Measurements from ENCODE around the gene CISTR.
"Not testable (repeated sequence)": the region's sequence is repeated elsewhere in the genome, so short reads cannot be mapped to it uniquely, and the experiment has no call there.

CISTR gene

DNA sequence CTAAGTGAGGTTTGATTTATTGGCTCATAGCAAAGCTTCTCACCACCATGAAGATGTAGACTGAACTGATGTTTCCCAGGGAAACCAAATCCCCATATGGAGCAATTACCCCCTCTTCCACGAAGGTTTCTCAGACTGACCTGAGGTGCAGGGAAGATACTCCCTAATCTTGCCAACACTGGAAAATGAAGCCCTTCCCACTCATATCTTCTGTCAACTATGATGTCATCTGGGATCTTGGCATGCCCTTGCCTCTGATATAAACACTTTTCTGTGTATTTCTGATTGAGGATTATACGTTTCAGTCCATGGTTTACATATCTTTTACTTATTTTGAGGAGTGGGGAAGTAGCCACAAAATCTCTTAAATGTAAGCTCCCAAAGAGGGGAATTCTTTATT is 14.1 kb upstream of the CISTR start:
- no peak for DNase-seq
- intact Hi-C loops (cut with DNase I): loop anchor here (5.0 to 10.0 kb wide), 2 partner anchors 221 to 429 kb away; partner anchors contain the start of gene HOXC10

DNA sequence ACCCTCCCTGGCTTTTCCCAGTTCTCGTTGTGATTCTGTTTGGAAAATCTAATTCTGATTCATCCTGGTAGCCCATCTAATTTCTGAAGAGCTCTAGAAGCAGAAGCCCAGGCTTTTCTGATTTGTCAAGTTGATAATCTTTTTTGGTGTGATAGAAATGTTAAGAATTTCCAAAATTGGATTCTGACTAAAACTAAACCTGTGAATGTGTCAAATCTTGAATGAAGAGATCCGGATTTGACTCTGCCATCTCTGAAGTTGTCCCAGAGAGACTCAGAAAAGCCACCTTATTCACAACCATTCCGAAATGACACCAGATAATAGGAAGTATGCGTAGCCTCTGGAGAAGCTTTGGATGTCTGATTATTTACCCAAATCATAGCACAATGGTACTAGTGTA is 12.8 kb upstream of the CISTR start:
- DNase-seq: no peak
- intact Hi-C loops (cut with DNase I): loop anchor here (5.0 to 10.0 kb wide), 2 partner anchors 223 to 430 kb away; partner anchors contain the start of gene HOXC10

DNA sequence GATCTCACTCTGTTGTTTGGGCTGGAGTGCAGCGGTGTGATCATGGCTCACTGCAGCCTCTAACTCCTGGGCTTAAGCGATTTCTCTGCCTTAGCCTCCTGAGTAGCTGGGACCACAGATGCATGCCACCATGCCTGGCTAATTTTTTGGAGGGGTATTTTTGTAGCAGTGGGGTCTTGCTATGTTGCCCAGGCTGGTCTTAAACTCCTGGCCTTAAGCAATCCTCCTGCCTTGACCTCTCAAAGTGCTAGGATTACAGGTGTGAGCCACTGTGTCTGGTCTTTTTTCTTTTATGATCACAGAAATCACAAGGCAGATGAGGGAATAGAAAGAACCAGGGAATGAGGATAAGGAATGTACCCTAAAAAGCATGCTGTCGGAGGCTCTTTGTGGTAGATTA is 11.0 kb upstream of the CISTR start:
- intact Hi-C loops (cut with DNase I): loop anchor here (10.0 kb wide), 1 partner anchor 432 kb away; no protein-coding TSS in a partner anchor
- DNase-seq: not testable (repeated sequence)

DNA sequence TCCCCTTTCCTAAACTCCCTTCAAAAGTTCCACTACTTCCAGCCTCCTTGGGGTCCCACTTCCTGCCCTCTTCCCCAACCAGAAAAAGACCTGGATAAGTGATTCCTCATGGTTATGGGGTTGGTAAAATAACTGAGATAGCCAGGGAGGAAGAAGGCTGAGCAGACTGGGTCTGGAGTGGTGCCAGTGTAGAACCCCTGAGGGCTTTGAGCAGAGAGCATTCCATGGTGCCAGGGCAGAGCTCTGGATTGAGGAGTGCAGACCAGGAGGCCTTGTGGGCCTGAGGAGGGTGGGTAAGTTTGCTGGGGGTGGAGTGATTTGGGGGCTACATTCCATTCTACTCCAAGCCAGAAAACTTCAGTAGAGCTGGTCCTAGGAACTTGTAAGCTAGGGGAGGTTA is 9.5 kb upstream of the CISTR start:
- intact Hi-C loops (cut with DNase I): loop anchor here (10.0 kb wide), 1 partner anchor 433 kb away; no protein-coding TSS in a partner anchor
- no peak for DNase-seq

DNA sequence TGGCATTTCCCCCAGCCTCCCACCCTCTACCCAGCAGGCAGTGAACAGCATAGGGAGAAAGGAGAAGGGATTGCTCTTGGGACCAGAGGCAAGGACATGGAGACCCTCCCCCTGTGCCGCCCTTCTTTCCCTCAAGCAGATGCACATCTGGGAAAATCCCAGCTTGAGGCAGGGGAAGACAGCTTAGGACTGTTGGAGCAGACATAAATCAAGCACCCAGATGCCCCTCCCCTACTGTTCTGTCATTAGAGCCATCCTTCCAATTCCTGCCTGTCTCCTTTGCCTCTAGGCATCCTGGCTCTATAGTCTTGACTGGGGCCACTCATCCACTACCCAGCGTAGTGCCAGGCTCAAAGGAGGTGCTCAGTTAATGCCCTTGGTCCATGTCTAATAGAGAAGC is 7.5 kb upstream of the CISTR start:
- intact Hi-C loops (cut with DNase I): no loop called here
- DNase-seq: no peak

DNA sequence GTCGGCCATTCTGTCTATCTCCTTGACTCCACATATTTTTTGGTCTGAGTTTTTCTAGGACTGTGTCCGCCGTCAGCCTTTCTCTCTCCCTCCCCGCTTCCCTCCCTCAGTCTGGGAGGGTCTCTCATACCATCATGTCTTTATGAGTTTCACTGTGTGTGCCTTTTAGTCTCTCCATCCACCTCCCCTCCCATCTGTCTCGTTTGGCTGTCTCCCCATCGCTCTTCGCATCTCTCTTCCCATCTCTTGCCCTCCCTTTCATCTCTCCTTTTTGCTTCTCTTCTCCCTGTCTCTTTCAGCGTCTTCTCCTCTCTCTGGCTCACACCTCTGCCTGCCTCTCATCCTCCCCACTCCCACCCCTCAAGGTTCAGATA is 6.9 kb upstream of the CISTR start:
- intact Hi-C loops (cut with DNase I): no loop called here
- no peak for DNase-seq

DNA sequence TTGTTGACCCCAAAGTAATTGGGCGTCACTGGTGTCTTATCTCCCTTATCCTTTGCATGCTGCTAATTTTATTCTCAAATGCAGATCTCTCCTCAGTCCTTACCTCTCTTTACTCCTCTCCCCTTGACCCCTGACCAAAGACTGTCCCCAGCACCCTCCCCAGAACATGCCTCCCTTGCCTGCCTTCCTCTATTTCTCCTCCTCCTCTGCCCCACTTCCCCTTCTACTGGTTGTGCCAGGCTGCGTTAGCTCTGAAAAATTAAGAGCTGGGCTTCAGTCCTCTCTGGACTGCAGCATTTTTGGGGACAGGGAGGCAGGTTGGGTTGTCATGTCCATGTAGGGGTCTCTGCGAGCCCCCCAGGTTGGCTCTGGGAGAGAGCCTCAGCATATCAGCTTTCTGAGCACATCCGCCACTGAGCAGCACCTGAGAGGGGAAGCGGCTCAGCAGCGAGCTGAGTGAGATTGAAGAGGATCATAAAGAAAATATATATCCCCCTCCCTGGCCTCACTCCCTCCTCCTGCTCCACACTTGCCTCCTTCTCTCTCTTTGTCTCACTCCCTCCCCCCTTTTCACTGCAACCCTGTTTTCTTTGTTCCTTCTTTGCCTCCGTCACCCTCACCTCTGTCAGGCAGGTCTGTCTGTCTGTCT is 6.4 kb upstream of the CISTR start:
- intact Hi-C loops (cut with DNase I): no loop called here

DNA sequence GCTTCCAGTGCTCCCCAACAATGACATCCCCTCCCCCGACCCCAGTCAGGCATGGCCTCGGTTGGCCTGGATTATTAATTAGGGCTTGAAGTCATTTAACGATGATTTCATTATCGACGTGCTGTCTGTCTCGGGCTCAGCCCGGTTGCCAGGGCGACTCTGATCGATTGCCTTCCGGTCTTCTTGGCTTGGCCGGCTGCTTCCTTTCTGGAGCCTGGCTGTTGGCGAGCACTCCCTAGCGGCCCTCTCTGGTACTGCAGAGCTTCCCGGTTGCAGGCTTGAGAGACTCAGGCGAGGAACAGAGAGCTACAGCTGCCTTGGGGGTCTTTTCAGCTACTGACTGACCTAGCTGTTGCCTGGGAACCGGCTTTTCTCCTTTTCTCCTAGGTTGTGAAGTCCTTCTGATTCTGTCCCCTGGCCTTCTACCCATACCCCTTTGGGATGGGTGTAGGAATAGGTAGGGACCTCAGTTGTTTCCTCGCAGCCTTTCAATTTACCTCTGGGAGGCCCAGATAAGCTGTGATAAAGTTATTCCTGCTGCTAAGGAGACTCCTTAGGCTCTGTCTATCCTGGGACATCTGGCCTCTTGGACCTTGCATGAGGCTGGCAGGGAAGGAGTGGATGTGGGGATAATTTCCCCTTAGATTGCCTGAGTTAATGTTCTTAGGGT is 5.5 kb upstream of the CISTR start:
- DNase-seq: peak; percentile 66 to 96 (median 82)
- intact Hi-C loops (cut with DNase I): no loop called here

More for the DNA sequence above, 6.4 kb upstream of the CISTR start:
- DNase-seq: peak in 2 of 10 donors; percentile 20 to 41

DNA sequence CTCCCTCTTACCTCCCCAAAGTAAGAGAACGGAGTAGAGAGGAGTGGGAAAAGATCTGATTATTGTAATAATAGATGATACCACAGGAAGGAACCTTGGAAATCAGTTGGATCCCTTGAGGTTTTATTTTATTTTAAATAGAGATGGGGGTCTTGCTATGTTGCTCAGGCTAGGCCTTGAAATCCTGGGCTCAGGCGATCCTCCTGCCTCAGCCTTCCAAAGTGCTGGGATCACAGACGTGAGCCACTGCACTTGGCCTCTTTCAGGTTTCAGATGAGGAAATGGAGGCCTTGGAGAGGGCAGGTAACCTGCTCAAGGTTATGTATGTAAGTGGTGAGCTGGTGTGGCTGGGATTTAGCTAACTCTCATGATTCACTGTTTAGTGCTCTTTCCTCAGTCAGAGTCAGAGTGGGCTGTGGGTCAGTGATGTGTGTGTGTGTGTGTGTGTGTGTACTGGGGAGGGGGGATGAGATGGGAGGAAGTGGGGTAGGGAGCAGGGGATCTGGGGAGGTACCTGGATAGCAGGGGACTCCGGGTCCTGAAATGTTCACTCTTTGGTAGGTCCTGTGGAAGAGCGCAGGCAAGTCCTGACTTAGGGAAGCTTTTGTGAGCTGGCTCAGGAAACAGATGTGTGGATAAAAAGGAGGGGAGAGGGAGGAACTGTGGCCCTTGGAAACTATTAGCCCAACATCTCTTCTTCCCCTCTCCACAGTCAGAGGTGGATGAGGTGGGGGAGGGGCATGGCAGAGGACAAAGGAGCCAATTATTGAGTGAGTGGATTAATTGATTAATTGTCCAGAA is 4.7 kb upstream of the CISTR start:
- intact Hi-C loops (cut with DNase I): no loop called here

DNA sequence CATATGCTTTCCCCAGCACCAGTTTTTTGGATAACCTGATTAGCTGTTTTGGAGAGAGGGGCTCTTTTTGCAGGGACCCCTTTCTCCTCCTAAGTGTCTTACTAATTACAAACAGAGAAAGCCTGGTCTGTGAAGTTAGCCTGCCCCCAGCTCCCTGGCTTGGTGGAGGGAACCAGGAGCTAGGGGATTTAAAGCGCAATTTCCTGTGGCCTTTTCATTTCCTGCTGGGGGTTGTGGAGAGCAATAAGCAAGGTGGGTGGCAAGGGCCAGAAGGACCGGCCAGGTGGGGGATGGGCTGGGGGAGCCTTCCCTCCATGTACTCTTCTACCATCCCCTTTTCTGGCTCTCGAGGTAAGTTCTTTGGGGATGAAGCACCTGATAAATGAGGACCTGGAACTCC is 4.1 kb upstream of the CISTR start:
- DNase-seq: no peak
- intact Hi-C loops (cut with DNase I): no loop called here

More for the DNA sequence above, 4.7 kb upstream of the CISTR start:
- no peak for DNase-seq

DNA sequence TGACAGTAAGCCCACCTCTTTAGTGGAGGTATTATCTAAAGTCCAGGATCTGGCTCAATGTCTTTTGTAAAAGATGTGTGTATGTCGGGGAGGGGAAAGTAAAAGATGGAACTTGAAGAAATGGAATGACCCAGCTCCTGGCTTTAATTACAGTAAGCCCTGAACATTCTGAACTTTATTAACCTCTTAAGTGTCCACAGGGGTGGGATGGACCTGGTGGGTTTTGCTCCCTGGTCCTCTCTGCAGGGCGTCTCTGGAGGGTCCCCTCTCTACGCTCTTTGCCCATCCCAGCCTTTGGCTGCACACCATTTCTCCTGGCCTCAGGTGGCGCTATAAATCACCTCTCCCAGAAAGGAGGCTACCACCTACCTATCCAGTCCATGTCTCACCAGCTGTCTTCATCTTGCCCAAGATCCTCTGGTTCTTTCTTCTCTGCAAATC is 3.7 kb upstream of the CISTR start:
- DNase-seq: peak in 1 of 10 donors; percentile 62
- intact Hi-C loops (cut with DNase I): no loop called here

DNA sequence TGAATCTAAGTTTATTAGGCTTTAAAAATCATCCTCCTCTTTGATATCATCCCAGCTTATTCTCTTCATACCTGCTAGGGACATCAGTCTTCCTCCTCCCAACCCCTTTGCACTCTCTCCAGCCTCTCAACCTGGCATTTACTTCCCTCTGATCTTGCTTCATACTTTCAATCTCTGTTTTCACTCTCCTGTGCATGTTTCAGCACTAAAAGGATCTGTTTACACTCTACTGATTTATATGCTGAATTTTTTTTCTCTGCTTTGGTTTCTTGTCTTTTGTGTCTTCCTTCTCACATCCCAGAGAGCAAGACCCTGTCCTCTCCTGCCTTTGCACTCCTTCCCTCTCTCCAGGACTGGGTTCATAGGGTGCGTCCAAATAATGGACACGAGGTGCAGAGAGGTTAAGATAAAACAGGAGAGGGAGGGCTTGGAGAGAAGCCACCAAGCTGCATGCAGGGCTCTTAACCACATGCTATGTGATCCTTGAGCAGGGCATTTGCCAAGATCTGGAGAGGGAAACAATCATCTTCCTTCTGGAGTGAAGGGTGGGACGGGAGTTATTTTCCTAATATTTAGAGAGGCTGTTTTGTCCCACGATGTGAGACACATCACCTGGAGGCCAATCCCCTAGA is 3.0 kb upstream of the CISTR start:
- intact Hi-C loops (cut with DNase I): no loop called here
- no peak for DNase-seq

DNA sequence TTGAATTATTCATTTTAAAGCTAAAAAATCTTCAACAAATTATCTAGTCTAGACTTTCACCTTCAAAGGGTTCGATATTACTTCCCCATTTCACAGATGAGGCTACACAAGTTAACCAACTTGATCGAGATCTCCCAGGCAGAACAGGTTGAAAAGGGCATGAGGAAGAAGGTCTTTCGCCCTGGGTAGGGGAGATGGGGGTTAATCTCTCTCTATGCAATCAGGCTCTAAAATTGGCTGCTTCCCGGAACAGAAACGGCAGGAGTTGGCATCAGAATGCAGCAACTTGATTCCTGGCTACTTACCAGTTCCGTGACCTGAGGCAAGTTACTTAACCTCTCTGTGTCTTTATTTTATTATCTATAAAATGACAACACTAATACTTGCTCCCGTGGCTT is 2.4 kb upstream of the CISTR start:
- no peak for DNase-seq
- intact Hi-C loops (cut with DNase I): no loop called here

DNA sequence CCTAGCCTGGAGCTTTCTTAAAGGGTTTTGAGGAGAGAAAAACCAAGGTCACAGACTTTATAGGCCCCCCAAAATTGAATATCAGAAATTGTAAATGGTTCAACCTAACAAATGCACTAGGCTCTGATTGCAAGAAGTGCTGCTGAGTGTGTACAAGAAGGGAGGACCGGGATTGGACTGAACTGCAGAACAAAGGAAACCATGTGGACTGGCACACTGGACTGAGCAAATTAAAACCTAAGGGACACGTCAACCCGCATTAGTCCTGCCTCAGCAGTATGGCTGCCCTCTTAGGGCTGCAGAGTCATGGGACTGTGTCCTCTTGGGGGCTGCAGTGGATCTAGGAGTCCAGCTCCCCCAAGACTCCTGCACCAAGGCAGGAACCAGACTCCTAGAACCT is 842 bp upstream of the CISTR start:
- intact Hi-C loops (cut with DNase I): no loop called here
- DNase-seq: no peak

DNA sequence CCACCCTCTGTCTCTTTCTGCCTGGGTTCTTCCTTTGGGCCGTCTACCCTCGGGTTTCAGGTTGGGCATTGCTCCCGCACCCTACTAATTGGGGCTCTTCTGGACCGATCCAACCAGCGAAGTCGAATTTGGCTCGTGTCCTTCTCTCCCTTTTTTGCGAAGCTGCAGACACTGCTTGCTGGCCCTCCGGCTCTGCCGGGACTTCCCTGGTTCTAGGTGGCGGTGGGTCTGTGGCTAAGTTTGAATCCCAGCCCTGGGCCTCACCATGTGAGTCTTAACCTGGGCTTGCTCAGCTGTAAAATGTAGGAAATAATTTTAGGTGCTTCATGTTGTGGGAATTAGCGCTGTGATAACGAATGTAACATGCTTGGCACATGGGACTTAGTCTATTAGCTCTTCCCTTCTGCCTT is 418 bp upstream of the CISTR start:
- DNase-seq: no peak
- intact Hi-C loops (cut with DNase I): no loop called here

DNA sequence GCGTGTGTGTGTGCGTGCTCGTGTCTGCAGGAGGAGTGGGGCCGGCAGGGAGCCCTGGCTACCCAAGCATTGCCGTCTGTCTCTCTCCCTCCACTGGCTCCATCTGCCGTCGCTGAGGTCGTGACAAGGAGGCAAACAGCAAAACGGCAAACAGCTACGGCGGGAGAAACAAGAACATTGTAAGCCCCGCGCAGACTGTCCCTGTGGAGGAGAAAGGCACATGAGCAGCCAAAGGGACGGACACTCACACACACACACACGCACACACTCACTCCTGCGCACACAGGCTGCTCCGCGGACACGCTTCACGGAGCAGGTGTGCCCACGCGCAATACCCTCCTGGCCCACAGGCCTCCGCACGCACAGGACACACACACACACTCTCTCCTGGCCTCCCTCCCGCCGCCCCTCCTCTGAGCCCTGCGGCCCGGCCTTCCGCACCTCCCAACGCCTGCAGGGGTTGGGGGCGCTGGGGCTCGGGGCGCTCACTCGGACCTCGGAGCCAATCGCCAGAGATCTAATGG is 905 bp downstream of the CISTR start:
- DNase-seq: peak in 6 of 10 donors; percentile 40 to 89 (median 67)
- intact Hi-C loops (cut with DNase I): no loop called here

DNA sequence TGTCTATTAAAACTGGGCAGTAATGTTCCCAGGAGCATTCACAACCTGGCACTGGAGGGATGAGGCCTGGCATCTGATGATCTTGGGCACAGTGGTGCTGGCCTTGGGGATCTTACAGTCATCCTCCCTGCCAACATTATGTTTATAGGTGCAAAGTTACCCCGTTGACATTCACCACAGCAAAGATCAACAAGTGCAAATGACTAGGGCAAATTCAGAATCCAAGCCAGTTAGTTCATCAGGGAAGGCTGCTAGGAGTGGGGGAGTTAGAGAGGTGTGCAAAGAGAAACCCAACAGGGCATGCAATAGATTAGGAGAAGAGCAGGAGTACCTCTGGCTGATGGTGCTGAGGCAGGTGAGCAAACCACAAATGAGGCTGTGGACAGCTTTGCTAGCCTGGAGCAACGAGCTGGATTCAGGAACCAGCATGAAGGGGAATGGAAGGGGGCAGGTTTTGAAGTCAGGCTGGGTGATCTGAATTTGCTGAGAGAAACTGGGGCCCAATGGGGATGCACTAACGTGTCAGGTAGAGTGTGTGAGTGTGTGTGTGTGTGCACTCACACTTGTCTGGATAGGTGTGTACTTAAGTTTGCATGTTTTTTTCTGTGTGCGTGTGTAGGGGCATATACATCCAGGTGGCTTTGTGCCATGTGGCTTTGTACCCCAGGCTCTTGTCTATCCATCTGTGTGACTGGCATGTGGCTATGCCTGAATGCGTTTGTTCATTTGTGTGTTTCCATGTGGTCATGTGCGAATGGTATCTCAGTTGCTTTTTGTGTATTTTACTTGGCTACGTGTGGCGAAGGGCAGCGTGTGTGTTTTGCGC is 1.6 kb downstream of the CISTR start:
- intact Hi-C loops (cut with DNase I): no loop called here
- peak in 2 of 10 donors; percentile 40 to 85 for DNase-seq

DNA sequence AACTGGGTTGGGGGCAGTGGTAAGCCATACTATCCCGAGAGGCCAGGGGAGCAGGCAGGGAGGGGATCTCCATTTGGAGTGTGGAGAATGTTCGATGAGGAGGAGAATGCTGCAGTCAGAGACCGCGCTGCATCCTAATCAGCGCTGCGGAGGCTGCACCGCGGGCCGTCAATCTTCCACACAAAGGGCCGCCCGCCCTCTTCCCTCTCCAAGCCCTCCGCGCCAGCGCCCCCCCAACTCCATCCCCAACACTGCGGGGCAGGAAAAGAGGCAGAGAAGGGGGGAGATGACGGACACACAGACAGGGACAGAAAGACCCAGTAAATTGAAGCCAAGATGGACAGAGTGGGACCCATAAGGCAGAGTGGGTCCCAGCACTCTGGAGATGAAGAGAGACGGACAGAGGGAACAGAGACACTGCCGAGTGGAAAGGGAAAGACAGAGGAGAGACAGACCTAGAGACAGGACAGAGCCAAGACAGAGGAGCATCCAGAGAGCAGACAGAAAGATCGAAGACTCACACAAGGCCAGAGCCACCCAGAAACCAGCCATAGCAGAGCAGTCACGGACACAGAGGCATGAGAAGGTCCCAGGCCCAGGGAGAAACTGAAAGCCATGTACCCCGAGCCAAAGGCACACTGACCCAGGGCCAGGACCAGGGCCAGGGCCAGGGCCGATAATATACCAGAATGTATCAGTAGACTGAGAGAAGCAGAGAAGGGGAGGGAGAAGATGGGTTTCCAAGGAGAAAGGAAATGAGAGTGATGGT is 3.5 kb downstream of the CISTR start:
- peak in 6 of 10 donors; percentile 31 to 90 (median 58) for DNase-seq
- intact Hi-C loops (cut with DNase I): no loop called here

DNA sequence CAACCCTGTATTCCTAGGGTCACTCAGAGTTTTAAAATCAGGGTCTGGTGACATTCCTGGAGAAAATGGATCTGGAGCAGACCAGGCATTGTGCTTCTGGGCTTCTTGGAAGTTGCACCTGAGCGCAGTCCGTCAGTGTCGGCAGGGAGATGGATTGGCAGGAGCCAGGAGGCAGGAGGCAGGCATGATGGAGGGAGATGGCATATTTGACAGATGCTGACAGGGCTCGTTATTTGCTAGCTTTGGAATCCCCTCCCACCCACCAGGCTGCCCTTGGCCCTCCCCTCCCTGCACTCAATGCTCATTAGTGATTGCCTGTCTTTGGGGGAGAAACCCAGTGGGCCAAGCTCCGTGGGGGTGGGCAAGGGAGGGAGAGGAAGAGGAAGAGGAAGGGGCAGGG is 4.7 kb downstream of the CISTR start:
- intact Hi-C loops (cut with DNase I): no loop called here
- no peak for DNase-seq

Data from posterior cingulate gyrus (tissue), 11 donors.